SK-MEL-5 (cell line): ENCODE data around the gene AP4M1. TPM values are rescaled to one million over a fixed set of nuclear protein-coding genes. Genes with fewer than 3 reads are reported as not detected.
A peak's percentile ranks its signal among the peaks of the same experiment; 100 is the strongest.

Experiments used
- DNase-seq: peaks from one replicate; pipeline ENCODE4 v3.0.0-alpha.2; 2016; ENCODE audit warnings: low read depth, low spot score
- in situ Hi-C: cut with HindIII; loops from 2 replicates; pipeline ENCODE4 v1.10.0; 2016; ENCODE audit warnings: low sequenced_read_pairs, high pct_unique_total_duplicates, low pct_unique_long_range_greater_than_20kb
- total RNA-seq: library from RNA; depleted of rRNA; stranded (reverse); fragments of >200 nt; shearing (Covaris generic); gene quantifications from 2 replicates; pipeline ENCODE4 v1.2.3, GENCODE V29; 2014

The AP4M1 gene
- total RNA-seq, 1 experiment from 2014 or later = 16.4 TPM

DNA sequence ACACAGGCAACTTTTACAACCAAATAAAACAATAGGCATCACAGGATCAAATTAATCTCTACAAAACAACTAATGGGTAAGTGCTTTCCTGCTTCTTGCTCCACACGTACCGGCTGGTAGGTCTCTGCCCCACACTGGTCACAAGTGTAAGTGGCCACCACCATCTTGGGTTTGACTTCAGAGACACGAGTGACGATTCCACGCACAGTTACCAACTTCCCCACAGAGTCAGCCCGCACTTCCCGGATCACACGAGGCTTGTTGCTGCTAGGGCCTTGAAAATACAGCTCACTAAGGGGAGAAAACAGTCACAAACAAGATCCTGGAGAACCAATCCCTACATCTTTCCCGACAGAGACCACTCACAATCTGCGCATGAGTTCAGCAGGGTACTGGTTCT, 2.5 kb upstream of the AP4M1 start:
- in situ Hi-C loops = no loop called here
- no peak for DNase-seq

GRCh38 chr7:100099452-100099851, 2.0 kb upstream of the AP4M1 start:
- in situ Hi-C loops = no loop called here
- DNase-seq = no peak

DNA sequence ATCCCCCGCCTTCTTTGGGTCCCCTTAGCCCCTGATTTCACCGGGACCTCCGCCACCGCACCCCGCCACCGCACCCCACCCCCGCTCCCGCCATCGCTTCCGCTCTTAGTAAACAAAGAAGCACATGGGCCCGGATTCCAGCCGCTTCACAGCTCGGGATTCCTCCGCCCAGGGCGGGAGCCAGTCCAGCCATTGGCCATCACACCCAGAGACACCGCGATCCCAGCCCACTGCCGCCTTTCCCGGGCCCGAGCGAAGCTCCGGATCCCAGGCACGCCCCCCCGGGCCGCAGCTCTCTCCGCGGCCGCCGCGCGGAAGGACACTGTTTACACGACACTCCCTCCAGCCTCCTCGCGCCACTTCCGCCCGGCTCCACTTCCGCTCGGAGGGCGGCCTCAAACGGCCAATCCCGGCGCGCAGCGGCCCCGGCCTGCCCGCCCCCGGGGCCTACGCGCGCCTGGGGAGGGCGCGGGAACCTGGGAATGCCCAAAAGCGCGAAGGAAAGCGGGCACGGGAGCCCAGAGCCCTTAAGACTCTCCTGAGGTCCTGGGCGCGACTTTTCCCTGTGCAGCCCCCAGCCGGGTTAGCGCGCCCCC, 925 bp upstream of the AP4M1 start:
- in situ Hi-C loops = no loop called here
- DNase-seq = peak; percentile 97

DNA sequence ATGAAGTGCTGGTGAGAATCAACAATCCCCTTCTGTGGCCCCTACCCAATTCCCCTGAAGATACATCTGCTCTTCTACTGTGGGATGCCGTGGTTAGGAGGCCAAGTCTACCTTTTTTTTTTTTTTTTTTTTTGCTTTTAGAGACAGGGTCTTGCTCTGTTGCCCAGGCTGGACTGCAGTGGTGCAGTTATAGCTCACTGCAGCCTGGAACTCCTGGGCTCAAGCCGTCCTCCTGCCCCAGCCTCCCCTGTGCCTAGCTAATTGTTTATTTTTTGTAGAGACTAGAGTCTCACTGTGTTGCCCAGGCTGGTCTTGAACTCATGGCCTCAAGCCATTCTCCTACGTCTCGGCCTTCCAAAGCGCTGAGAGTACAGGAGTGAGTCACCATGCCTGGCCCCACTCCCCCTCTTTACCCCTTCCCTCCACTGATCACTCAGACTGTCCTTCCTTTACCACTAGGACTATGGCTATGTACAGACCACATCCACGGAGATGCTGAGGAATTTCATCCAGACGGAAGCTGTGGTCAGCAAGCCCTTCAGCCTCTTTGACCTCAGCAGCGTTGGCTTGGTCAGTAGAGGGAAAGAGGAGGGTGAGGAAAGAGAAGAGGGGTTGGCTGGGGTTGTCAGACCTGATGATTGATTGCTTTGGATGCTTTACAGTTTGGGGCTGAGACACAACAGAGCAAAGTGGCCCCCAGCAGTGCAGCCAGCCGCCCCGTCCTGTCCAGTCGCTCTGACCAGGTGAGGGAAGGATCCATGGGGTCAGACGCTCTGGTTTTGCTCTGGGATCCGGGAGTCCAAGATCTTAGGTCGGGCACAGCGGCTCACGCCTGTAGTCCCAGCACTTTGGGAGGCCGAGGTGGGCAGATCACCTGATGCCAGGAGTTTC, 1.8 kb downstream of the AP4M1 start:
- no peak for DNase-seq
- in situ Hi-C loops = no loop called here

GRCh38 chr7:100105534-100105933, 4.1 kb downstream of the AP4M1 start:
- DNase-seq = no peak
- in situ Hi-C loops = no loop called here

GRCh38 chr7:100106633-100107032, 5.2 kb downstream of the AP4M1 start:
- in situ Hi-C loops = no loop called here
- no peak for DNase-seq

DNA sequence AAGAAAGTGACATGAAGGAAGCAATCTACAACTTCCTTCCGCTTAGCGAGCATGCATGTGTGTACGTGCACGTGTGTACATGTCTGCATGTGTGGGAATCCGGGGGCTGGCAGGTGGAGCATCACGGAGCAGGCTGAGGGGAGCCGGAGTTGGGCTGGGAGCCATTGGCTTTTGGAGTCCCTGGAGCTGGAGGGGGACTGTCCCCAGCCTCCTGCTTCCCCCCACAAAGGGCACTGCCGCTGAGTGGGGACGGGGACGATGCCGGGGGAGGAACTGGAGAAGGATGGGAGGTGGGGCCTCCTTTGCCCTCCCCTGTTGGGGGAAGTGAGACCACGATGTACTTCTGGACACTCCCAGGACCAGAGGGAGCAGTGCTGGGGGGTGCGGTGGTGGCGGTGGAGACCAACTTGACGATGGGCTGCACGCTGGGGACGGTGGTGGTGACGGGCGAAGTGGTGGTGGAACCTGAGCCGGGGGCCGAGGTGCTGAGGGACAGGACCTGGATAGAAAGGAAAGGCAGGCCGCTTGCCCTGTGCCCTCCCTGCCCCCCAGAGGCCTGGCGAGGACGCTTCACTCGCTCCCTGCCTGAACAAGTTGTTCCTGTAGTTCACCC, 5.8 kb downstream of the AP4M1 start:
- in situ Hi-C loops = no loop called here
- no peak for DNase-seq

DNA sequence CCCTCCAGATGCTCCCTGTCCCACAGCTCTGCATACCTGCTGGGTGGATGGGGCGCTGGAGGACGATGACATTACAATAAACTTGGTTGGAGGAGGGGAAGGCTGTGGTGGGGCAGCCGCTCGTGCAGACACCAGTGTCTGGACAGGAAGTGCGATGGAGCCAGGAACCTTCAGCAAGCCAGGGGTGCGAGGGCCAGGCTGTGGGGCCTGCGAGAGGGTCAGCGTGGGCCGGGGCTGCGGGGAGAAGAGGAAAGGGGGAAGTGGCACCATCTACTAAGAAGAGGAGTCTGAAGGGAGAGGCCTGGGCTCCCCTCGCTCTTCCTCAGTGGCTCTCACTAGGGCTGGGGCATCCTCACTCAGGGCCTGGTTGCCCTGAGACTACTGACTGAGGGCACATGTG, 6.4 kb downstream of the AP4M1 start:
- no peak for DNase-seq
- in situ Hi-C loops = no loop called here

GRCh38 chr7:100109521-100110163, 8.2 kb downstream of the AP4M1 start:
- no peak for DNase-seq
- in situ Hi-C loops = no loop called here

DNA sequence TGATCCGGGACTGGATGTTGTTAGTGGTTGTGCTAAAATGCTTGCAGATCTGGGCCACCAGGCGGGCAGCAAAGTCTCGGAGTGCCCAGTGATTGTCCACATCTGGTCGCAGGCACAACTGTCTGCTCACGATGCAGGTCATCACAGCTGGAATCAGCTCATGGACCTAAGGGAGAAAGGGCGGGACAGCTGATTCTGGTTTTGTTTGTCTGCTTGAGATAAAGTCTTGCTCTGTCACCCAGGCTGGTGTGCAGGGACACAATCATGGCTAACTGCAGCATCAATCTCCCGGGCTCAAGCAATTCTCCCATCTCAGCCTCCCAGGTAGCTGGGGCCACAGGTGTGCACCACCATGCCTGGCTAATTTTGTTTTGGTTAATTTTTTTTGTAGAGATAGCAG, 9.7 kb downstream of the AP4M1 start:
- in situ Hi-C loops = no loop called here
- no peak for DNase-seq

DNA sequence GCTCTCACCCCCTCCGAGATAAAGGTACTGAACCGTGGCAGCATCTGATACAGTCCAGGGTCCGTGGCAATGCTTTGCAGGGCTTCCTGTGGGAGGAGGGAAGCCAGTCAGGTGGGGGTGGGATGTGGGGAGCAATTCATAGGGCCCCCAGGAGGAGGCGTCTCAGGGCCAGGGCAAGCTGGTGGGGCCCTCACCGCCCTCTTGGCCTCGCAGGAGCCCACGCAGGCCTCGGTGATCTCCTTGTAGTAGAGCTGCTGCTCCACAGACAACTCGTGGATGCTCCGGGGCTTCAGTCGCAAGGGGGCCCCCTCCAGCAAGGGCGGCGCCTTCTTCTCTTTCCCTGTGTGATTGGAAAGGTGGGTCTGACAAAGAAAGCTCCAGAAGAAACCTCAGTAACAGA, 10.5 kb downstream of the AP4M1 start:
- DNase-seq = no peak
- in situ Hi-C loops = no loop called here

DNA sequence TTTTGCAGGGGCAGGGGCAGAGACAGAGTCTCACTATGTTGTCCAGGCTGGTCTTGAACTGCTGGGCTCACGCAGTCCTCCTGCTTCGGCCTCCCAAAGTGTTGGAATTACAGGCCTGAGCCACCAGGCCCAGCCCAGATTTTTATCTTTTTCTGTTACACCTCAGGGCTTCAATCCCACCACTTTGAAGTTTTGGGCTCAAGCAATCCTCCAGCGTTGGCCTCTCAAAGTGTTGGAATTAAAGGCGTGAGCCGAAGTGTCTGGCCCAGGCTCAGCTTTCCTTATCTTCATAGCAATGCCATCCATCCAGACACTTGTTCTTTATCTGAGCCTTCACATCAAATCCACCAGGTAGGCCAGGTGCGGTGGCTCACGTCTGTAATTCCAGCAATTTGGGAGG, 13.6 kb downstream of the AP4M1 start:
- in situ Hi-C loops = no loop called here
- DNase-seq = no peak

- in situ Hi-C loops = no loop called here
- peak; percentile 67 for DNase-seq
Measured at GRCh38 chr7:100118388-100119071, 17.1 kb downstream of the AP4M1 start.

DNA sequence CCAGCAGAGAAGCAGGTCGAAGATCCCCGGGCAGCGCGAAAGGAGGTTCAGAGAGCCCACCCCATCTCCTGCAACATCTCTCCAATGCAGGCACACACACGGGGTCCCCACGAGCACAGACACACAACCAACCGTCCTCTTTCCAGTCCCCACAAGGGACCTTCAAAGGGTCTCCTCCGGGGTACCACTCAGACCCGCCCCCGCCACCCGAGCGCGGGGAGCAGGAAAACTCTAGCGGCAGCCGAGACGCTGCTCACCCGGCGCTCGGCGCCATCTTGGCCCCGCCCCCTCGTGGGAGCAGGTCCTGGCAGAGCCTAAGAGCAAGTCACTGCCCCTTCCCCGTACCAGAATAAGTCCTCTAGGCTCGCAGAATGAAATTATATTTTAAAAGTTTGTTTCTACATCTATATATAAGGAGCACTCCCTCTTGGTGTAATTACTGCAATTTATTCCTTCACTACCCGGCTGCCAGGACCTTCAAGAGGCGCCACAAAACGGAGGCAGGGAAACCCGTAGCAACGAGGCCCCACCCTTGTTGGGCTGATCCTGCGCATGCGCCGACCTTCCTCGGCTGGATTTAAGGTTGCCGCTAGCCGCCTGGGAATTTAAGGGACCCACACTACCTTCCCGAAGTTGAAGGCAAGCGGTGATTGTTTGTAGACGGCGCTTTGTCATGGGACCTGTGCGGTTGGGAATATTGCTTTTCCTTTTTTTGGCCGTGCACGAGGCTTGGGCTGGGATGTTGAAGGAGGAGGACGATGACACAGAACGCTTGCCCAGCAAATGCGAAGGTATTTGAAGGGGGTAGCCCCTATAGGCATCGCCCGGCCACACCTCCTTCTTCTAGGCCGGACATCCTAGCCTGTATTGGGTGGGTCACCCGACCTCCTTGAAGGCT, 17.9 kb downstream of the AP4M1 start, which contains the start of the genes CNPY4 and TAF6:
Gene CNPY4, plus strand, starts transcription at position 563 of the 898 bp plus-strand sequence. Its CDS starts 111 bp downstream, at position 674.
Gene TAF6, minus strand, starts transcription at position 287 of the 898 bp plus-strand sequence. CDS start 5,149 bp downstream, outside the sequence.
- in situ Hi-C loops = no loop called here
- peak; percentile 97 for DNase-seq

- in situ Hi-C loops = no loop called here
- DNase-seq = peak; percentile 86
Measured at GRCh38 chr7:100119970-100120732, 18.7 kb downstream of the AP4M1 start.

- DNase-seq = no peak
- in situ Hi-C loops = no loop called here
Measured at GRCh38 chr7:100120733-100121036, 19.2 kb downstream of the AP4M1 start.
